GM18520 (cell line): ENCODE data around the gene FUZ.
A peak's percentile ranks its signal among the peaks of the same experiment; 100 is the strongest.
"Not testable (repeated sequence)": the region's sequence is repeated elsewhere in the genome, so short reads cannot be mapped to it uniquely, and the experiment has no call there.

Source experiments
- ATAC-seq: cut with Tn5 transposase; IDR thresholded peaks from one replicate; pipeline ENCODE4 v1.9.1; 2021; ENCODE audit not compliant: unreplicated experiment

Gene FUZ

DNA sequence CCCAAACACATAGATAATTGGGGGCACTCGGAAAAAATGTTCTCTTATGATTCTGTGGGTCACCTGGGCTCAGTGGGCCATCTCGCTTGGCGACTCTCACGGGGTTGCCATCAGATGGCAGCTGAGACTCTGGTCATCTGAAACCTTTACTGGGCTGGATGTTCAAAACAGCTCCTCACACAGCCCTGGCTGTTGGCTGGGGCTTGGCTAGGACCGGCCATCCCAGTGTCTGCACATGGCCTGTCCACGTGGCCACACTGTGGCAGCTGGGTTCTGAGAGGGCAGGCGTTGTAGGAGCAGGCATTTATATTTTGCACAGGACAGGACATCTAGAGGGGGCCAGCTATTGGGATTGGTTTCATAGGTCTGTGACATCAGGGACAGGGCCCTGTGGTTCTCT, 20.5 kb upstream of the FUZ start:
- no peak for ATAC-seq

DNA sequence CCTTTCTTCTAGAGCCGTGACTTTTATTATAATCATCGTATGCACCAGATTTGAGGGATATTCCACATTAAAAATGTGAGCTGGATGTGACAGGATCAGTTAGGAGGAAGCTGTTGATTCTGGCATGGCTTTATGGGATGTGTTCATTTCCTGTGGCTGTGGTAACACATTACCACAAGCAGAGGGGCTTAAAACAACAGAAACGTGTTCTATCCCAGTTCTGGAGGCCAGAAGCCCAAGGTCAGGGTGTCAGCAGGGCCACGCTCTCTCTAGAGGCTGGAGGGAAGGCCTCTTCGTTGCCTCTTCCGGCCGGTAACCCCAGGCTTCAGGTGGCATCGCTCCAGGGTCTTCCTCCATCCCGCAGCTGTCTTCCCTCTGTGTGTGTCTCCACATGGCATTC, 19.5 kb upstream of the FUZ start:
- no peak for ATAC-seq

DNA sequence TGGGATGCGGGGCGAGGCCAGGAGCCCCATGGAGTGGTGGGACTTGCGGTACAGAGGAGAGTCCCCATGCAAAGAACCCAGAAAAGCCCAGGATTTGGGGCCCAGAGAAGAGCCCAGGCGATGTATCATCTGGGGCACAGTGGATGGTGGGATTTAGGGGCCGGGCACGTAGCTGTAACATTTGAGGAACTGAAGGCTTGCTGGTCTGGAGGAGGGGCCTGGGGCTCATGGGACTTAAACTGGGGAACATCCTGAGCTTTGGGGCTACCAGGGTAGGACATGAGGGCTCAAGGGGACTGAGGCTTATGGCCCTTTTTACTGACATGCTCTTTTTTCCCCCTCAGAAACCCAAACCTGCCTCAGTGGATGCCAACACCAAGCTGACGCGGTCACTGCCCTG, 18.5 kb upstream of the FUZ start:
- ATAC-seq: no peak

DNA sequence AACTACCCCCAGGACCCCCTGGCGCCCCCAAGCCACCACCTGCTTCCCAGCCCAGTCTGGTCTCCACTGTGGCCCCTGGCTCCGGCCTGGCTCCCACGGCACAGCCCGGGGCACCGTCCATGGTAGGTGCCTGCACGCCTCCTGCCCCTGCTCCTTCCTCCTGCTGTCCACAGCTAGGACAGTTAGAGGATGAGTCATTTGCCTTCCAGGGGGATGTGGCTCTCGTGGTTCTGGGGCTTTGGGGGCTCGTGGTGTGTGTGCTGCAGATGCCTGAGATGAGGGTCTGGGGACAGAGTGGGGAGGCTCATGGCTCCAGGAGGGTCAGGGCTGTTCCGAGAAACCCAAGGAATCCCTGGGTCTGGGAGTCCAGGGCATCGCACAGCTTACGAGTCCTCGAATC, 17.7 kb upstream of the FUZ start:
- no peak for ATAC-seq

DNA sequence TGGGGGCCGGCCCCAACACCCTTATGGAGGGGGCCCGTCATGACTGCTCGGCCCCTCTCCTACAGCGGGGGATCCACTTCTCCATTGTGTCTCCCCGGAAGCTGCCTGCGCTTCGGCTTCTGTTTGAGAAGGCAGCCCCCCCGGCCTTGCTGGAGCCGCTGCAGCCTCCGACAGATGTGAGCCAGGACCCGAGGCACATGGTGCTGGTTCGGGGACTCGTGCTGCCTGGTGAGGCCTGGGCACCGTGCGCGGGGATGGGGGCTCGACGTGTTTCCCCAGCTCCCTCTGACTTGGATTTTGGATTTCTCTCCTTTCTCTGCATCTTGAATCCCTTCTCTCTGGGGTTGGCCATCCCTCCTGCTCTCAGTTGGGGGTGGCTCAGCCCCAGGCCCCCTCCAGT, 16.6 kb upstream of the FUZ start:
- ATAC-seq: no peak

DNA sequence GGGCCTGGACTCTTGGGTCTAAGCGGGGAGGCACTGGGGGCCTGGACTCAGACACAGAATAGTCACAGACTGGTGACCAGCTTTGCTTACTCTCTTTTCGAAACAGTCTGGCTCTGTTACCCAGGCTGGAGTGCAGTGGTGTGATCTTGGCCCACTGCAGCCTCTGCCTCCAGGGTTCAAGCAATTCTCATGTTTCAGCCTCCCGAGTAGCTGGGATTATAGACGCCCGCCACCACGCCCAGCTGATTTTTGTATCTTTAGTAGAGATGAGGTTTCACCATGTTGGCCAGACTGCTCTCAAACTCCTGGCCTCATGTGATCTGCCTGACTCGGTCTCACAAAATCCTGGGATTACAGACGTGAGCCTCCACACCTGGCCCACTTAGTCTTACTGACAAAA, 16.1 kb upstream of the FUZ start:
- ATAC-seq: no peak

DNA sequence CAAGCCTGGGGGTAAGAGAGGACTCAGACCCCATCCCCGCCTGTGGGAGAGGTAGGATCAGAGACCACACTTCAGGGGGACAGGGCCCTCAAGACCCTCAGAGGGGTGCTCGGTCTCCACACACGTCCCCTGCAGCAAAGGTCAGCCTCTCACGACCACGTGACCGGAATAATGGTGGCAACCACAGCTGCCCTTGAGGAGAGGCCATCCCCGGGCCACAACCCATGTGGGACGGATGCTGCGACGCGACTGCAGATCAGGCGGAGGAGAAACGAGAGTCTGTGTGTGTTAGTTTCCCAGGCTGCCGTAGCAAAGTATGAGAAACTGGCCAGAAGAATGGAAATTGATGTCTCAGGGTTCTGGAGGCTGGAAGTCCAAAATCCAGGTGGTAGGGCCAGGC, 13.9 kb upstream of the FUZ start:
- ATAC-seq: no peak

DNA sequence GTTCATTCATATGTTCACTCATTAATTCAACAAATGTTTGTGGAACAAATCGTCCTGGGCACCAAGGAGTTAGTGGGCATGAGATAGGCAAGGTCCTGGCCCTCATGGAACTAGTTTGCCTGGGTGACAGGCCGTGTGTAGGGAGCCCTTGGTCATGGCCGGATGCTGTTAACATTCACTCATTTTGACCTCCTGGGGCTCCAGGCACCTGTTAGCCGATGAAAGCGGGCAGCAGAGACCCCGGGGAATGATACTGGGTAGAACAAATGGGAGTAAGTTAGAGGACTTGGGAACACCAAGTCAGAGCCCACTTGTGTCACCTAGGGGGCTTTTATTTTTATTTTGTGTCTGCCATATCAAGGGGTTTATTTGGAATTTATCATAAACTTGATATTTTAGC, 11.6 kb upstream of the FUZ start:
- ATAC-seq: no peak

DNA sequence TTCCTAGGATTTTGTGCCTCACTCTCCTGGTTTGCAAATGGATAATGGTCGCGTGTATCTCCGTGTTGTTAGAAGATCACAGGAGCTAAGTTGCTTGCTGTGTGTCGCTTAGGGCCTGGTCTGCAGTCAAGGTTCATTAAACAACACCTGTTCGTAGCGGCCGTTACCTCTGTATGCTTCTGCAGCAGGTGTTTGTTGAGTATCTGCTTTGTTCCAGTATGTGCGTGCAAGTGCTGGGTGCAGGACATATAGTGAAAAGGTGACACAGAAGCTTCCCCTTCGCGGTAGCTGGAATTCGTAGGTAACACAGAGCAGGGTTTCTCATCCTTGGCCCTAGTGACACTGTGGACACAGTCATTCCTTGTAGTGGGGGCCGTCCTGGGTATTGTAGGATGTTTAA, 10.4 kb upstream of the FUZ start:
- no peak for ATAC-seq

DNA sequence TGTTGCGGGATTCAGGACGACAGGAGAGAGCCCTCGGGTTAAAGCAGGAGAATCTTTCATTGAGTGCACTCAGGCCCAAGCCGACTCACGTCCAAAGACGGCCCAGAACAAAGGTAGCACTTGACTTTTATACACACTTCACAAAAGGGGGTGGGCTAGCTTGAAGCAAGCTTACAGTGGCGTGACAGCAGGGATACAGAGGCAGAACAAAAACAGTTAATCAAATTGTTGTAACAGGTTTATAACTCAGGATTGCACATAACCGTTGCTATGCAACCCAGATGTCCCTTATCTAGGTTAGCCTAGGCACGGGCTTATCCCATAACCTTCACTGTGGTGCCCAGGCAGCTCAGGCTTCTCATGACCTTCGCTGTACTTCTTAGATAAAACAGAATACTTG, 7.0 kb upstream of the FUZ start:
- ATAC-seq: no peak

DNA sequence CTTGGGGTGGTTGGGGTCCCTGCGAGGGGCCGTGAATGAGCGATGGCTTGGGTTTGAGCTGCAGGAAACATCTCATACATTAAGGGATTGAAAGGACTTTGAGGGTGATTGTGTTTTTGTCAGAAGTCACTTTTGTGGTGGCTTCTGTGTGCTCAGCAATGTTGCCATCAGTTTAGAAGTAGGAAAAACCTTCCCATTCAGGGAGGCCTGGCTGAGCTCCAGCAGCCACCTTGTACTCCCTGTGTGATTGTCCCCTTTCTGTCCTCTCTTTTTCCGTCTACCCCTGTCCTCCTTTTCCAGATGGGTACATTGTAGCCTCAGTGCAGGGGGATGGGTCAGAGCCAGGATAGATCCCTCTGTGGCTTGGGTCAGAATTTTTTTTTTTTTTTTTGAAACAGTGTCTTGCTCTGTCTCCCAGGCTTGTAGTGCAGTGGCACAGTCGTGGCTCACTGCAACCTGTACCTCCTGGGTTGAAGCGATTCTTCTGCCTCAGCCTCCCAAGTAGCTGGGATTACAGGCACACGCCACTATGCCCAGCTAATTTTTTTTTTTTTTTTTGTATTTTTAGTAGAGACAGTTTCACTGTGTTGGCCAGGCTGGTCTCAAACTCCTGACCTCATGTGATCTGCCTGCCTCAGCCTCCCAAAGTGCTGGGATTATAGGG, 6.5 kb upstream of the FUZ start:
- not testable (repeated sequence) for ATAC-seq

DNA sequence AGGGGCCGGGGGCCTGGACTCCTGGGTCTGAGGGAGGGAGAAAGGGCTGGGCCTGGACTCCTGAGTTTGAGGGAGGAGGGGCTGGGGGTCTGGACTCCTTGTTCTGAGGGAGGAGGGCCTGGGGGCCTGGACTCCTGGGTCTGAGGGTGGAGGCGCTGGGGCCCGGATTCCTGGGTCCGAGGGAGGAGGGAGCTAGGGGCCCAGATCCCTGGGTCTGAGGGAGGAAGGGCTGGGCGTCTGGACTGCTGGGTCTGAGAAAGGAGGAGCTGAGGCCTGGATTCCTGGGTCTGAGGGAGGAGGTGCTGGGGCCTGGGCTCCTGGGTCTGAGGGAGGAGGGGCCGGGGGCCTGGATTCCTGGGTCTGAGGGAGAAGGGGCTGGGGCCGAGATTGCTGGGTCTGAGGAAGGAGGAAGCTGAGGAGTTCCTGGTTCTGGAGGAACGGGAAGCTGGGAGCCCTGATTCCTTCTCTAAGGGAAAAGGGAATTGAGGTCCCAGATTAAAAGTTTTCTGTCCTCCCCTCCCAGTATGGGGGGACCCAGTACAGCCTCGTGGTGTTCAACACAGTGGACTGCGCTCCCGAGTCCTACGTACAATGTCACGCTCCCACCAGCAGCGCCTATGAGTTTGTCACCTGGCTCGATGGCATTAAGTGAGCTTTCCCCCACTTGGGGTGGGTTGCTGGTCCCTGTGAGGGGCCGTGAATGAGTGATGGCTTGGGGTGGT, 5.7 kb upstream of the FUZ start:
- no peak for ATAC-seq

DNA sequence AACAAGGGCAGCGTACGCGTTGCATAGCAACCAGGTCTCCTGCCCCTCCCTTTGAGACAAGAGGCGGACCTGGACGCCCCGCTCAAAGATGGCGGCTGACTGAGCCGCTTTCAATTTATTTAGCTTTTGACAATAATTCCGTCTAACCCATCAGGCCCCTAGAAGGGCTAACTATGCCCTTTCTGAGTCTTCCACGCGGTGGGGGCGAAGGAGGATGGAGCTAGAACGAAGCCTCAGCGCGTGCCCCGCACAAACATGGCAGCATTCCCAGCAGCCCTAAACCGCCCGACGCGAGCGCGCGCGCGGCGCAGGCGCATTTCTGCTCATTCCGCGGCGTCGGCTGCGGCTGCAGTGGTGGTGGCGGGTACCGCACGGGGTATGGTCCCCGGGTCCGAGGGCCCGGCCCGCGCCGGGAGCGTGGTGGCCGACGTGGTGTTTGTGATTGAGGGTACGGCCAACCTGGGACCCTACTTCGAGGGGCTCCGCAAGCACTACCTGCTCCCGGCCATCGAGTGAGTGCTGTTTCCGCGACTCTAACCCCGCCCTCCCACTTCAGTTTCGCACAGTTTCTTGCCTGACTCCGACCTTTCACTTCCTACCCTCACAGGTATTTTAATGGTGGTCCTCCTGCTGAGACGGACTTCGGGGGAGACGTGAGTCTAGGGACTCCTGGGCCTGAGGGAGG, 5.0 kb upstream of the FUZ start, which contains the start of gene MED25:
Gene MED25 (plus strand): TSS at position 326 of the 685 bp plus-strand sequence. CDS start 53 bp downstream, at position 379.
- peak; percentile 53 for ATAC-seq

DNA sequence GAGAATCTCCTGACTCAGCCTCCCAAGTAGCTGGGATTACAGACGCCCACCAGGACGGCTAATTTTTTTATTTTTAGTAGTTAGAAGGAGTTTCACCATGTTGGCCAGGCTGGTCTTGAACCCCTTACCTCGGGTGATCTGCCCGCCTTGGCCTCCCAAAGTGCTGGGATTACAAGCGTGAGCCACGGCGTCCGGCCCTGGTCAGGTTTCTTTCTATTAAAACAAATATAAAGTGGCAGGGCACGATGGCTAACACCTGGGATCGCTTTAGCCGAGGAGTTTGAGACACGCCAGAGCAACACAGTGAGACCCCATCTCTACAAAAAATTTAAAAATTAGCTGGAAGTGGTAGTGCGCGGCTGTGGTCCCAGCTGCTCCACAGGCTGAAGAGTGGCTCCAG, 3.5 kb upstream of the FUZ start:
- no peak for ATAC-seq

DNA sequence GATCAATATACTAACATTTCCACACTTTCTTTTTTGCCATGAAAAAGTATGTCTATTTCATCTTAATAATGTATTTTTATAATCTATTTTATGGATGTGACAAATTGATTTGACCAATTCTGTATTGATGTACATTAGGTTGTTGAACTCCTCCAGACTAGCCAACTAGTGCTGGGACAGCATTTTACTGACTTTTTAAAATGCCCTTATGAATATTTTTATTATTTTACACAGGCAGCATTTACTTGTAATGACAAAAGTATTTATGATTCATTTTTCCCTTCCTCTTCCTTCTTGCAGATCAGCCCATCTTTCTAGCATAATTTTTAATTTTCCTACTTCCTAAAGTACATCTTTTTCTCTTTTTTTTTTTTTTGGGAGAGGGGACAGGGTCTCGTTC, 918 bp upstream of the FUZ start:
- no peak for ATAC-seq

DNA sequence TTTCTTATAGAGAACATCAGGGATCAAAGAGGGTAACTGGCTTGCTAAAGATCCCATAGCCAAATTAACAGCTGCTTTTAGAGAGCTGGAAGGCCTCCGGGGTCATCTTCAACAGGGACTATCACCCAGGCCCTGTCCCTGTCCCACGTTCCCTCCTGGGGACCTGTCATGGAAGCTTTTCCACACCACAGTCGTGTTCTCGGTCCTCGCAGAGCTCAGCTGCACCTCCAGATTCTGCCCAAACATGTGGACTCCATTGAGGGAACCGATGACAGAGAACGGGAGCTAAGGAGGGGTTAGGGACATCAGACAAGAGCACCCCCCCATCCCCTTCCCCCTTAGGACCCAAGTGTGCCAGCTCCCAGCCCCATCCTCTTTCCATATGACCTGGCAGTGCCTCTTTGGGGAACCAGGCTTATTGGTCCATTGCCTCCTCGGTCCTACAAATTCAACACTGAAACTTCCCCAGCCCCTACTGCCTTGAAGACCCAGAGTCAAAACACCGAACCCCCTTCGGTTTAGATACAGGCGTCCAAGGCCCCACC, 568 bp downstream of the FUZ start:
- no peak for ATAC-seq

DNA sequence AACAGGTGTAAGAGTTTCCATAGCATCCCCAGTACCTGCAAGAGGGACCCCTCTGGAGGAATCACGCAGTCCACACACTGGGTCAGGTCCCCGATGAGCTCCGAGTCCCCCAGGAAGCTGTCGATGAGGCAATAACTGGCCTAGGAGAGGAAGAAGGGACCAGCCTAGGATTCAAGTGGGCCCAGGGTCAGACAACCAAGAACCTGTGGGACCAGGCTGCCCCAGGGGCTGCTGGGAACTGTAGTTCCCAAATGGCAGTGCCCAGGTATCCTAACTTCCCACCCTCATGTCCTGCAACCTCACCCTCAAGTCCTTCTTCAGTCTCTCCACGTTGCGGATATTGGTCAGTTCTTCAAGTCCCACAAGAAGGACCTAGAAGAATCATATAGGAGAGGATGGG, 1.8 kb downstream of the FUZ start:
- no peak for ATAC-seq

DNA sequence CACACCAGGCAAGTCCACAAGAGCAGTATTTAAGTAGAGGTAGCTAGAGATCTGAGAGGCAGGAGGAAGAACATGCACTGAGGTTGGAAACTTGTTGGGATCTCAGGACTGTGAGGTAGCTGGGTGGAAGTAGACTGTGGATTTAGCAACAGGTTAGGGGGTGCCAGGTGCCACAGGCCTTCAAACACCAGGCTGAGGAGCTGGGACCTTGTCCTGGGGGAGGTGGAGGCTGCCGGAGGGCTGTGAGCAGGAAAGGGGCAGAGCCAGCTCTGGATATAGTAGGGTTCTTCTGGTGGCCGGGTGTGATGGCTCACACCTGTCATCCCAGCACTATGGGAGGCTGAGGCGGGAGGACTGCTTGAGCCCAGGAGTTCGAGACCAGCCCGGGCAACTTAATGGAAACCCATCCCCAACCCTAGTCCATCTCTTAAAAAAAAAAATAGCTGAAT, 3.1 kb downstream of the FUZ start:
- ATAC-seq: no peak

DNA sequence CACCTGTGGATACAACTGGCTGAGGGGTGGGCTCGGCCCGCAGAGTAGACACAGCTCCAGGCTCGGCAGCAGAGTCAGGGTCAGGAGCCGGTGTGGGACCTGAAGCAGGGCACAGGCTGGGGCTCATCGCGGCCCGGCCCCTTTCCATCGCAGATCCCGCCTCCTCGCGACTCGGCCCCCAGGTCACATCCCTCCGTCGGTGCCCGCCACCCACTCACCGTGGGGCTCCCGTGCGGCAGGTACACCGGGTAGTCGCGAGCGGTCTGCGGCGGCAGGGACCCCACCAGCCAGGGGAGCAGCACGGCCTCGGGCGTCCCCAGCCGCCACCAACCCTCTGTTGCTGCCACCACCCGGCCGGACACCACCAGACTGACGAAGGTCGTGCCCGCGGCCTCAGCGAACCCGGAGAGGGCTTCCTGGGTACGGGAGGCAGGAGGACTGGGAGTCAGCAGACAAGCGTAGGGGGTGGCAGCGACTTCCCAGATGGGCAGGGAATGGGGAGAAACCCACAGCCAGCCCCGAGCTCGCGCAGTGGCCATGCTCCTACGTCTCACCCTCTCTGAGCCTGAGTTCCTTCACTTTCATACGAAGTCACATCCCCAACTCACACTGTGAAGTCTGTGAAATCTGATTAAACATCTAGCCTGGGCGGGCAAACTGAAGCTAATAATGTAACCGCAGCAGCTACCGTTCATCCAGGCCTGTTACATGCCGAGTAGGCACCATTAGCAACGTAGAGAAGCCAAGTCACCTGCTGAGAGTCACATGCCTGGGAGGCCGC, 3.7 kb downstream of the FUZ start:
- no peak for ATAC-seq

DNA sequence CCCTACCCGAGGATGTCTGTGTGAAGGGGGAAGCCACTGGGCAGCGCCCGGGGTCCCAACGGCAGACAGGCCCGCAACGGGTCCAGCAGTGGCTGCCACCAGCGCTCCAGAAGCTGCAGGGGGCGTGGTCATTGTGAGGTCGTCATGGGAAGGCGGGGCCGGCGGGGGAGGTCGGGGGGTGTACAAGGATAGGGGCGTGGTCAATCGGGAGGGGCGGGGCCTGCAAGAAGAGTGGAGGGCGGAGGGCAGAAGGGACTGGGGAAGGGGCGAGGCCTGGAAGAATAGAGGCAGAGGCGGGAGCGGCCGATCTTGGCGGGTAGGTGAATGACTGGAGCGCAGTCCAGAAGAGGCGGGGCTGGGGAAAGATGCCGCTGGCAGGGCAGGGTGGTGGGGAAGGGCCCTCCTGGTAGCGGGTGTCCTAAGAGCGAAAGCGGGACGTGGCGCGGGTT, 4.4 kb downstream of the FUZ start:
- no peak for ATAC-seq
